ENCODE results near the gene PCDH9. TPM values are rescaled to one million over a fixed set of nuclear protein-coding genes. Genes with fewer than 3 reads are reported as not detected.
"Not testable (repeated sequence)": the region's sequence is repeated elsewhere in the genome, so short reads cannot be mapped to it uniquely, and the experiment has no call there.

Gene PCDH9
- total RNA-seq, 1 donor from 2014 or later = 33.8 TPM

GRCh38 chr13:66886264-66886663, 343.9 kb downstream of the PCDH9 start:
- no peak for TF ChIP-seq CTCF (IDR thresholded peaks at IDR 0.05)
- H3K9me3 Mint-ChIP-seq (ENCODE audit: unreplicated experiment) = peaks cover under 1% of the 10 kb centered on the region
- DNase-seq (ENCODE audit: extremely low spot score, unreplicated experiment) = no peak
- H3K4me3 Mint-ChIP-seq (ENCODE audit: unreplicated experiment) = no peak overlapping the region
- H3K36me3 Mint-ChIP-seq (ENCODE audit: unreplicated experiment) = no peaks in the 10 kb centered on the region
- no peak overlapping the region for H3K27ac Mint-ChIP-seq (ENCODE audit: unreplicated experiment)
- no peaks in the 10 kb centered on the region for H3K27me3 Mint-ChIP-seq (ENCODE audit: unreplicated experiment)
- peaks cover 3% of the 10 kb centered on the region for H3K4me1 Mint-ChIP-seq (ENCODE audit: unreplicated experiment)

- H3K27ac Mint-ChIP-seq (ENCODE audit: unreplicated experiment); H3K4me3 Mint-ChIP-seq (ENCODE audit: unreplicated experiment); H3K36me3 Mint-ChIP-seq (ENCODE audit: unreplicated experiment); H3K9me3 Mint-ChIP-seq (ENCODE audit: unreplicated experiment); DNase-seq (ENCODE audit: extremely low spot score, unreplicated experiment); H3K4me1 Mint-ChIP-seq (ENCODE audit: unreplicated experiment); H3K27me3 Mint-ChIP-seq (ENCODE audit: unreplicated experiment): not testable (repeated sequence)
Measured at GRCh38 chr13:66881170-66881569, 349.0 kb downstream of the PCDH9 start.

- TF ChIP-seq CTCF (IDR thresholded peaks at IDR 0.05) = no peak
- Mint-ChIP-seq H3K36me3 (ENCODE audit: unreplicated experiment) (no peaks in the 10 kb centered on the region), H3K9me3 (ENCODE audit: unreplicated experiment) (peaks cover 5% of the 10 kb centered on the region), H3K4me3 (ENCODE audit: unreplicated experiment) (no peak overlapping the region), H3K4me1 (ENCODE audit: unreplicated experiment) (peaks cover 3% of the 10 kb centered on the region), H3K27me3 (ENCODE audit: unreplicated experiment) (no peaks in the 10 kb centered on the region), H3K27ac (ENCODE audit: unreplicated experiment) (no peak overlapping the region)
- no peak for DNase-seq (ENCODE audit: extremely low spot score, unreplicated experiment)
Measured at GRCh38 chr13:66879988-66880387, 350.1 kb downstream of the PCDH9 start.

- Mint-ChIP-seq H3K4me1 (ENCODE audit: unreplicated experiment) (peaks cover 5% of the 10 kb centered on the region), H3K36me3 (ENCODE audit: unreplicated experiment) (no peaks in the 10 kb centered on the region), H3K4me3 (ENCODE audit: unreplicated experiment) (no peak overlapping the region), H3K9me3 (ENCODE audit: unreplicated experiment) (no peaks in the 10 kb centered on the region), H3K27me3 (ENCODE audit: unreplicated experiment) (no peaks in the 10 kb centered on the region), H3K27ac (ENCODE audit: unreplicated experiment) (no peak overlapping the region)
- no peak for DNase-seq (ENCODE audit: extremely low spot score, unreplicated experiment)
- TF ChIP-seq CTCF (IDR thresholded peaks at IDR 0.05) = no peak
Measured at GRCh38 chr13:66875264-66875663, 354.9 kb downstream of the PCDH9 start.

GRCh38 chr13:66864627-66865026, 365.5 kb downstream of the PCDH9 start:
- peaks cover 7% of the 10 kb centered on the region for H3K4me1 Mint-ChIP-seq (ENCODE audit: unreplicated experiment)
- no peaks in the 10 kb centered on the region for H3K27me3 Mint-ChIP-seq (ENCODE audit: unreplicated experiment)
- no peaks in the 10 kb centered on the region for H3K36me3 Mint-ChIP-seq (ENCODE audit: unreplicated experiment)
- DNase-seq (ENCODE audit: extremely low spot score, unreplicated experiment) = no peak
- no peak overlapping the region for H3K27ac Mint-ChIP-seq (ENCODE audit: unreplicated experiment)
- no peak overlapping the region for H3K4me3 Mint-ChIP-seq (ENCODE audit: unreplicated experiment)
- no peak for TF ChIP-seq CTCF (IDR thresholded peaks at IDR 0.05)
- no peaks in the 10 kb centered on the region for H3K9me3 Mint-ChIP-seq (ENCODE audit: unreplicated experiment)

- no peak overlapping the region for H3K27ac Mint-ChIP-seq (ENCODE audit: unreplicated experiment)
- no peaks in the 10 kb centered on the region for H3K36me3 Mint-ChIP-seq (ENCODE audit: unreplicated experiment)
- peaks cover 7% of the 10 kb centered on the region for H3K4me1 Mint-ChIP-seq (ENCODE audit: unreplicated experiment)
- no peak for TF ChIP-seq CTCF (IDR thresholded peaks at IDR 0.05)
- no peak overlapping the region for H3K4me3 Mint-ChIP-seq (ENCODE audit: unreplicated experiment)
- no peak for DNase-seq (ENCODE audit: extremely low spot score, unreplicated experiment)
- H3K27me3 Mint-ChIP-seq (ENCODE audit: unreplicated experiment) = no peaks in the 10 kb centered on the region
- H3K9me3 Mint-ChIP-seq (ENCODE audit: unreplicated experiment) = no peaks in the 10 kb centered on the region
Measured at GRCh38 chr13:66860878-66861417, 369.2 kb downstream of the PCDH9 start.
